ENCODE data around the gene PTBP3. TPM values are rescaled to one million over a fixed set of nuclear protein-coding genes. Genes with fewer than 3 reads are reported as not detected.
"Not testable (repeated sequence)": the region's sequence is repeated elsewhere in the genome, so short reads cannot be mapped to it uniquely, and the experiment has no call there.

The PTBP3 gene
- total RNA-seq, 1 donor from 2014 or later: 44.9 TPM

GRCh38 chr9:112200711-112201110 lies 132.7 kb downstream of the PTBP3 start:
- no peak for DNase-seq

- DNase-seq: no peak
Observed at GRCh38 chr9:112198646-112199045, 134.8 kb downstream of the PTBP3 start.

GRCh38 chr9:112194969-112195431 lies 138.4 kb downstream of the PTBP3 start:
- DNase-seq: no peak

- DNase-seq: no peak
Observed at GRCh38 chr9:112193572-112194288, 139.7 kb downstream of the PTBP3 start.

- not testable (repeated sequence) for DNase-seq
Observed at GRCh38 chr9:112190320-112190719, 143.1 kb downstream of the PTBP3 start.

GRCh38 chr9:112188884-112189283 lies 144.5 kb downstream of the PTBP3 start:
- no peak for DNase-seq

- no peak for DNase-seq
Observed at GRCh38 chr9:112187404-112187803, 146.0 kb downstream of the PTBP3 start.

- no peak for DNase-seq
Observed at GRCh38 chr9:112186695-112187094, 146.7 kb downstream of the PTBP3 start.

GRCh38 chr9:112184946-112185345 lies 148.5 kb downstream of the PTBP3 start:
- no peak for DNase-seq

- no peak for DNase-seq
Observed at GRCh38 chr9:112184221-112184620, 149.2 kb downstream of the PTBP3 start.

- DNase-seq: no peak
Observed at GRCh38 chr9:112180387-112180881, 153.0 kb downstream of the PTBP3 start.

GRCh38 chr9:112179816-112180215 lies 153.6 kb downstream of the PTBP3 start:
- DNase-seq: no peak

- DNase-seq: no peak
Observed at GRCh38 chr9:112176524-112176923, 156.9 kb downstream of the PTBP3 start.

- DNase-seq: no peak
Observed at GRCh38 chr9:112175796-112176315, 157.6 kb downstream of the PTBP3 start.

- no peak for DNase-seq
Observed at GRCh38 chr9:112174965-112175795, 158.2 kb downstream of the PTBP3 start, which contains the start of gene SUSD1. SUSD1 (minus strand) TSS chr9:112175297; CDS start chr9:112175235, 62 bp downstream.

- DNase-seq: no peak
Observed at GRCh38 chr9:112174222-112174964, 159.0 kb downstream of the PTBP3 start.

- no peak for DNase-seq
Observed at GRCh38 chr9:112173489-112174221, 159.8 kb downstream of the PTBP3 start.

- DNase-seq: no peak
Observed at GRCh38 chr9:112170968-112171367, 162.5 kb downstream of the PTBP3 start.

- no peak for DNase-seq
Observed at GRCh38 chr9:112170235-112170634, 163.2 kb downstream of the PTBP3 start.

- DNase-seq: no peak
Observed at GRCh38 chr9:112169368-112169767, 164.1 kb downstream of the PTBP3 start.

GRCh38 chr9:112168197-112168596 lies 165.2 kb downstream of the PTBP3 start:
- DNase-seq: no peak
